K562 (cell line): ENCODE results near the gene NUB1. TPM values are rescaled to one million over a fixed set of nuclear protein-coding genes. Genes with fewer than 3 reads are reported as not detected.

Experiments used
- ATAC-seq: fragments of 200-7000 bp; cut with Tn5 transposase; 3 replicates; pipeline ENCODE4 v1.9.1; 2020; ENCODE audit warnings: moderate library complexity
- BruUV-seq: library from RNA; stranded (reverse); fragments of 400-500 nt; replicated peaks from 2 replicates; lab custom pipeline; 2021; lab: Mats Ljungman, UMichigan
- CTCF ChIA-PET: fragments of 300-600 bp; formaldehyde crosslinking; extraction: SDS; loops from one replicate; lab custom pipeline; 2021; ENCODE audit warnings: low intra/inter-chr PET ratio; lab: Yijun Ruan, JAX
- POLR2A ChIA-PET: fragments of 300-600, 350-650 bp; sonication (Branson Sonifier 250); formaldehyde crosslinking; extraction: SDS; loops from one replicate; lab custom pipeline; 2021; ENCODE audit warnings: antibody characterized with exemption, inconsistent platforms; lab: Yijun Ruan, JAX
- DNase-seq, 4 experiments: peaks; one replicate each; pipeline versions ENCODE4 v3.0.0 to v3.0.0-alpha.2; 2011 to 2018; ENCODE audit warnings: low spot score in 3 of 4, mixed read lengths in 3 of 4; ENCODE audit errors: extremely low read depth in 1 of 4
- FAIRE-seq: peaks from 2 replicates; lab custom pipeline; 2011; peaks lifted over from hg19 to GRCh38; lab: Jason Lieb, UNC
- H2AFZ ChIP-seq: 2 replicates; pipeline ENCODE4 v1.6.0; 2011; ENCODE audit warnings: low read depth, low read length, control low read depth, inconsistent platforms
- H3K27ac ChIP-seq: fragments of 200-600 bp; 3 replicates; pipeline ENCODE4 v1.8.0; 2011; ENCODE audit warnings: low read depth, mild to moderate bottlenecking, control low read depth, inconsistent platforms, low read length, moderate library complexity, mixed read lengths; ENCODE audit errors: extremely low read depth
- H3K27me3 ChIP-seq, 2 experiments: fragments of 300-600 bp in 1 of 2; 2 replicates in 1 of 2; 3 replicates in 1 of 2; pipeline versions ENCODE4 v1.6.0 to v1.8.0; 2011; ENCODE audit warnings: inconsistent platforms in 2 of 2, low read length in 2 of 2, mild to moderate bottlenecking in 1 of 2, mixed read lengths in 1 of 2, moderate library complexity in 1 of 2; ENCODE audit not compliant: control insufficient read depth in 2 of 2, insufficient read depth in 2 of 2
- H3K36me3 ChIP-seq: fragments of 300-600 bp; 3 replicates; pipeline ENCODE4 v1.8.0; 2011; ENCODE audit warnings: mild to moderate bottlenecking, low read length, inconsistent platforms; ENCODE audit not compliant: control insufficient read depth, insufficient read depth
- H3K4me1 ChIP-seq, 2 experiments: fragments of 200-600 bp in 1 of 2; replicated peaks in 1 of 2; 2 replicates in 1 of 2; 3 replicates in 1 of 2; pipeline versions ENCODE4 v1.5.1 to v1.8.0; 2011; ENCODE audit warnings: inconsistent platforms in 2 of 2, low read length in 2 of 2, mild to moderate bottlenecking in 1 of 2, mixed read lengths in 1 of 2, moderate library complexity in 1 of 2; ENCODE audit not compliant: control insufficient read depth in 2 of 2, insufficient read depth in 2 of 2
- H3K4me2 ChIP-seq: 2 replicates; pipeline ENCODE4 v1.6.1; 2011; ENCODE audit warnings: low read length, control low read depth, inconsistent platforms, mixed read lengths; ENCODE audit not compliant: insufficient read depth
- H3K4me3 ChIP-seq: fragments of 200-600 bp; sonication (generic), shearing (Covaris generic); 2 replicates; pipeline ENCODE4 v1.5.1; 2016; ENCODE audit warnings: control low read depth, inconsistent platforms
- H3K79me2 ChIP-seq: fragments of 200-600 bp; 3 replicates; pipeline ENCODE4 v1.8.0; 2011; ENCODE audit warnings: low read length, inconsistent platforms; ENCODE audit not compliant: control insufficient read depth, insufficient read depth
- H3K9ac ChIP-seq, 2 experiments: 2 replicates each; pipeline versions ENCODE4 v1.6.0 to v1.6.1; 2011; ENCODE audit warnings: low read depth in 2 of 2, low read length in 2 of 2, control low read depth in 1 of 2, inconsistent platforms in 1 of 2, mild to moderate bottlenecking in 1 of 2, mixed read lengths in 1 of 2; ENCODE audit not compliant: insufficient read depth in 1 of 2
- H3K9me1 ChIP-seq: one replicate; pipeline ENCODE4 v1.6.0; 2011; ENCODE audit warnings: inconsistent platforms, mild to moderate bottlenecking, low read length, moderate library complexity; ENCODE audit not compliant: control insufficient read depth, insufficient read depth
- H3K9me3 ChIP-seq: replicated peaks from 2 replicates; pipeline ENCODE4 v1.5.1; 2011; ENCODE audit warnings: low read depth, low read length, inconsistent platforms; ENCODE audit not compliant: control insufficient read depth, insufficient read depth
- H4K20me1 ChIP-seq: replicated peaks from 2 replicates; pipeline ENCODE4 v1.6.1; 2011; ENCODE audit warnings: low read length, inconsistent platforms, mixed read lengths; ENCODE audit not compliant: control insufficient read depth, insufficient read depth
- CBX8 ChIP-seq: fragments of 200-600 bp; sonication (generic); IDR thresholded peaks from 2 replicates; pipeline ENCODE4 v1.6.1; 2012; ENCODE audit warnings: borderline replicate concordance, mixed run types, low read depth, mild to moderate bottlenecking, moderate library complexity, mixed read lengths, low read length, control low read depth, inconsistent platforms; ENCODE audit not compliant: poor library complexity, severe bottlenecking; ENCODE audit errors: extremely low read depth
- CEBPZ ChIP-seq: fragments of 150-350 bp; IDR thresholded peaks from 2 replicates; pipeline ENCODE4 v1.6.1; 2014; ENCODE audit warnings: low read depth, mild to moderate bottlenecking, low read length, borderline replicate concordance
- JUN ChIP-seq, 2 experiments: sonication (generic) in 1 of 2; formaldehyde crosslinking in 1 of 2; IDR thresholded peaks; 2 replicates each; pipeline versions ENCODE4 v1.6.1 to v1.8.0; 2012 to 2022; ENCODE audit warnings: borderline replicate concordance in 2 of 2, mild to moderate bottlenecking in 2 of 2, improper control_type of control experiment in 1 of 2, low read depth in 1 of 2, low read length in 1 of 2, missing genetic modification reagents in 1 of 2
- NUFIP1 ChIP-seq: fragments of 450-650 bp; IDR thresholded peaks from 2 replicates; pipeline ENCODE4 v1.6.1; 2018; ENCODE audit not compliant: partially characterized antibody
- SRSF1 ChIP-seq: fragments of 200-400 bp; formaldehyde crosslinking; IDR thresholded peaks from 2 replicates; pipeline ENCODE4 v1.6.1; 2017; ENCODE audit warnings: mild to moderate bottlenecking, low read depth, low read length, moderate library complexity
- TAL1 ChIP-seq: fragments of 450-650 bp; IDR thresholded peaks from 2 replicates; pipeline ENCODE4 v1.6.1; 2016; ENCODE audit warnings: mild to moderate bottlenecking
- ZNF431 ChIP-seq: sonication (generic); formaldehyde crosslinking; IDR thresholded peaks from 2 replicates; pipeline ENCODE4 v1.8.0; 2022; ENCODE audit warnings: mild to moderate bottlenecking, missing genetic modification reagents
- ZNF696 ChIP-seq: fragments of 250-450 bp; sonication (Bioruptor Pico); conservative IDR thresholded peaks from 2 replicates; pipeline ENCODE4 v1.4.0; 2020; ENCODE audit warnings: mild to moderate bottlenecking, moderate library complexity
- WGBS: fragments of 100-300 bp; shearing (Covaris generic); methylation state at CpG from one replicate; pipeline ENCODE4 v1.1.6; 2016; ENCODE audit warnings: low coverage, mixed read lengths; ENCODE audit not compliant: insufficient coverage; ENCODE audit errors: missing lambda C conversion rate; 5-methylcytosine and 5-hydroxymethylcytosine counted together
- in situ Hi-C: fragments of 300-500 bp; cut with MboI; formaldehyde crosslinking; loops from 4 replicates; pipeline ENCODE4 v1.15.0; 2018; ENCODE audit warnings: inconsistent platforms, mixed read lengths
- intact Hi-C: fragments of 100-400 bp; cut with micrococcal nuclease; formaldehyde crosslinking; loops from 2 replicates; pipeline ENCODE4 v1.14.2; 2022
- polyA plus RNA-seq, 8 experiments: library from polyadenylated mRNA; depleted of rRNA in 4 of 8; stranded (reverse) in 5 of 8; unstranded in 3 of 8; fragments of >200 nt; fragmentation: Nextera tagmentation in 2 of 8; fragmentation: Illumina TruSeq in 1 of 8; extraction: Ambion mirVana in 2 of 8; extraction: Trizol in 1 of 8; gene quantifications; 2 replicates each; pipeline versions ENCODE4 v1.2.1 to v1.2.3, GENCODE V29; 2011 to 2014; ENCODE audit warnings: inconsistent platforms in 1 of 8, missing spikeins in 1 of 8
- total RNA-seq, 7 experiments: library from RNA; depleted of rRNA in 6 of 7; stranded (reverse); fragments of >200 nt in 6 of 7; fragmentation: Illumina TruSeq in 2 of 7; extraction: Trizol in 2 of 7; gene quantifications; 2 replicates each; pipeline versions ENCODE4 v1.2.1 to v1.2.3, GENCODE V29; 2011 to 2021; ENCODE audit warnings: low replicate concordance in 1 of 7
- TF ChIP-seq, protein P1 (sequence below), 2 experiments: fragments of 450-650 bp in 1 of 2; sonication (generic) in 1 of 2; formaldehyde crosslinking; conservative IDR thresholded peaks; 2 replicates each; pipeline versions ENCODE4 v1.4.0 to v1.8.1; 2020 to 2022; ENCODE audit warnings: mild to moderate bottlenecking in 1 of 2, missing genetic modification reagents in 1 of 2
- TF ChIP-seq, protein P2 (sequence below): fragments of 200-800 bp; sonication (Bioruptor generic); IDR thresholded peaks from 2 replicates; pipeline ENCODE4 v1.6.1; 2016; ENCODE audit warnings: missing genetic modification characterization, missing compliant biosample characterization

The NUB1 gene
- total and polyA plus RNA-seq, 9 of the 15 experiments (the other 6 are each of a cell fraction or from before 2014, with no cell fraction given) = 43.2 to 159 (median 85.2) TPM

- Histone ChIP-seq H4K20me1 (no peaks in the 10 kb centered on the region), H3K36me3 (peaks cover 39% of the 10 kb centered on the region), H3K27ac (no peak overlapping the region), H3K4me2 (no peak overlapping the region), H2AFZ (no peak overlapping the region), H3K9me3 (no peaks in the 10 kb centered on the region), H3K4me3 (no peak overlapping the region), H3K27me3 (no peaks in the 10 kb centered on the region; a peak in 1 of 5 replicates), H3K9ac (no peak overlapping the region), H3K9me1 (no peaks in the 10 kb centered on the region), H3K4me1 (peaks cover 5 to 9% of the 10 kb centered on the region in 2 experiments; a peak in 4 of 5 replicates), H3K79me2 (peaks cover 21% of the 10 kb centered on the region)
- intact Hi-C loops (no loop called here), in situ Hi-C loops (no loop called here)
- FAIRE-seq (no peak), ATAC-seq (no peak), DNase-seq (no peak)
- BruUV-seq = no TSS peak
- ChIA-PET CTCF (no interaction called here), POLR2A (interaction anchor here (1.9 kb wide), 1 partner anchor 9 kb away, joined by 7 read pairs; no protein-coding TSS in a partner anchor)
- 95% methylated on average over 9 of the region's 9 CpGs for WGBS
- TF ChIP-seq TAL1 = no peak
- no peak for TF ChIP-seq JUN (IDR thresholded peaks at IDR 0.05; ENCODE audit: borderline replicate concordance, low read depth, low read length)
- no peak for TF ChIP-seq JUN (CRISPR knock-in tag; IDR thresholded peaks at IDR 0.05; ENCODE audit: borderline replicate concordance)
- TF ChIP-seq ZNF696 (CRISPR knock-in tag) = no peak
- TF ChIP-seq, protein P1, sequence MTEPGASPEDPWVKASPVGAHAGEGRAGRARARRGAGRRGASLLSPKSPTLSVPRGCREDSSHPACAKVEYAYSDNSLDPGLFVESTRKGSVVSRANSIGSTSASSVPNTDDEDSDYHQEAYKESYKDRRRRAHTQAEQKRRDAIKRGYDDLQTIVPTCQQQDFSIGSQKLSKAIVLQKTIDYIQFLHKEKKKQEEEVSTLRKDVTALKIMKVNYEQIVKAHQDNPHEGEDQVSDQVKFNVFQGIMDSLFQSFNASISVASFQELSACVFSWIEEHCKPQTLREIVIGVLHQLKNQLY (CRISPR knock-in tag; conservative IDR thresholded peaks at IDR 0.05) = no peak
- no peak for TF ChIP-seq SRSF1
- TF ChIP-seq CEBPZ = no peak
- TF ChIP-seq CBX8 = no peak
- no peak for TF ChIP-seq NUFIP1
- TF ChIP-seq, protein P2, sequence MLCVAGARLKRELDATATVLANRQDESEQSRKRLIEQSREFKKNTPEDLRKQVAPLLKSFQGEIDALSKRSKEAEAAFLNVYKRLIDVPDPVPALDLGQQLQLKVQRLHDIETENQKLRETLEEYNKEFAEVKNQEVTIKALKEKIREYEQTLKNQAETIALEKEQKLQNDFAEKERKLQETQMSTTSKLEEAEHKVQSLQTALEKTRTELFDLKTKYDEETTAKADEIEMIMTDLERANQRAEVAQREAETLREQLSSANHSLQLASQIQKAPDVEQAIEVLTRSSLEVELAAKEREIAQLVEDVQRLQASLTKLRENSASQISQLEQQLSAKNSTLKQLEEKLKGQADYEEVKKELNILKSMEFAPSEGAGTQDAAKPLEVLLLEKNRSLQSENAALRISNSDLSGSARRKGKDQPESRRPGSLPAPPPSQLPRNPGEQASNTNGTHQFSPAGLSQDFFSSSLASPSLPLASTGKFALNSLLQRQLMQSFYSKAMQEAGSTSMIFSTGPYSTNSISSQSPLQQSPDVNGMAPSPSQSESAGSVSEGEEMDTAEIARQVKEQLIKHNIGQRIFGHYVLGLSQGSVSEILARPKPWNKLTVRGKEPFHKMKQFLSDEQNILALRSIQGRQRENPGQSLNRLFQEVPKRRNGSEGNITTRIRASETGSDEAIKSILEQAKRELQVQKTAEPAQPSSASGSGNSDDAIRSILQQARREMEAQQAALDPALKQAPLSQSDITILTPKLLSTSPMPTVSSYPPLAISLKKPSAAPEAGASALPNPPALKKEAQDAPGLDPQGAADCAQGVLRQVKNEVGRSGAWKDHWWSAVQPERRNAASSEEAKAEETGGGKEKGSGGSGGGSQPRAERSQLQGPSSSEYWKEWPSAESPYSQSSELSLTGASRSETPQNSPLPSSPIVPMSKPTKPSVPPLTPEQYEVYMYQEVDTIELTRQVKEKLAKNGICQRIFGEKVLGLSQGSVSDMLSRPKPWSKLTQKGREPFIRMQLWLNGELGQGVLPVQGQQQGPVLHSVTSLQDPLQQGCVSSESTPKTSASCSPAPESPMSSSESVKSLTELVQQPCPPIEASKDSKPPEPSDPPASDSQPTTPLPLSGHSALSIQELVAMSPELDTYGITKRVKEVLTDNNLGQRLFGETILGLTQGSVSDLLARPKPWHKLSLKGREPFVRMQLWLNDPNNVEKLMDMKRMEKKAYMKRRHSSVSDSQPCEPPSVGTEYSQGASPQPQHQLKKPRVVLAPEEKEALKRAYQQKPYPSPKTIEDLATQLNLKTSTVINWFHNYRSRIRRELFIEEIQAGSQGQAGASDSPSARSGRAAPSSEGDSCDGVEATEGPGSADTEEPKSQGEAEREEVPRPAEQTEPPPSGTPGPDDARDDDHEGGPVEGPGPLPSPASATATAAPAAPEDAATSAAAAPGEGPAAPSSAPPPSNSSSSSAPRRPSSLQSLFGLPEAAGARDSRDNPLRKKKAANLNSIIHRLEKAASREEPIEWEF (CRISPR knock-in tag) = no peak
- TF ChIP-seq ZNF431 (CRISPR knock-in tag) = no peak
Measured at GRCh38 chr7:151343516-151343915, 1.9 kb downstream of the NUB1 start.
